PC-3 (cell line): ENCODE results near the gene KIAA1549.
"Not testable (repeated sequence)": the region's sequence is repeated elsewhere in the genome, so short reads cannot be mapped to it uniquely, and the experiment has no call there.

Source experiments
- EZH2phosphoT487 ChIP-seq: fragments of 300-600 bp; sonication (generic); IDR thresholded peaks from 2 replicates; pipeline ENCODE4 v1.6.1; 2018; ENCODE audit warnings: mild to moderate bottlenecking, antibody characterized with exemption, low read length, borderline replicate concordance
- TF ChIP-seq, protein P1 (sequence below): fragments of 300-600 bp; sonication (generic); conservative IDR thresholded peaks from 2 replicates; pipeline ENCODE4 v1.5.1; 2017; ENCODE audit warnings: antibody characterized with exemption, low read depth, mild to moderate bottlenecking, low read length

DNA sequence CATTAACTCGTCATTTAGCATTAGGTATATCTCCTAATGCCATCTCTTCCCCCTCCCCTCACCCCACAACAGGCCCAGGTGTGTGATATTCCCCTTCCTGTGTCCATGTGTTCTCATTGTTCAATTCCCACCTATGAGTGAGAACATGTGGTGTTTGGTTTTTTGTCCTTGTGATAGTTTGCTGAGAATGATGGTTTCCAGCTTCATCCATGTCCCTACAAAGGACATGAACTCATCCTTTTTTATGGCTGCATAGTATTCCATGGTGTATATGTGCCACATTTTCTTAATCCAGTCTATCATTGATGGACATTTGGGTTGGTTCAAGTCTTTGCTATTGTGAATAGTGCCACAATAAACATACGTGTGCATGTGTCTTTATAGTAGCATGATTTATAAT lies 169.9 kb downstream of the KIAA1549 start:
- TF ChIP-seq, protein P1, sequence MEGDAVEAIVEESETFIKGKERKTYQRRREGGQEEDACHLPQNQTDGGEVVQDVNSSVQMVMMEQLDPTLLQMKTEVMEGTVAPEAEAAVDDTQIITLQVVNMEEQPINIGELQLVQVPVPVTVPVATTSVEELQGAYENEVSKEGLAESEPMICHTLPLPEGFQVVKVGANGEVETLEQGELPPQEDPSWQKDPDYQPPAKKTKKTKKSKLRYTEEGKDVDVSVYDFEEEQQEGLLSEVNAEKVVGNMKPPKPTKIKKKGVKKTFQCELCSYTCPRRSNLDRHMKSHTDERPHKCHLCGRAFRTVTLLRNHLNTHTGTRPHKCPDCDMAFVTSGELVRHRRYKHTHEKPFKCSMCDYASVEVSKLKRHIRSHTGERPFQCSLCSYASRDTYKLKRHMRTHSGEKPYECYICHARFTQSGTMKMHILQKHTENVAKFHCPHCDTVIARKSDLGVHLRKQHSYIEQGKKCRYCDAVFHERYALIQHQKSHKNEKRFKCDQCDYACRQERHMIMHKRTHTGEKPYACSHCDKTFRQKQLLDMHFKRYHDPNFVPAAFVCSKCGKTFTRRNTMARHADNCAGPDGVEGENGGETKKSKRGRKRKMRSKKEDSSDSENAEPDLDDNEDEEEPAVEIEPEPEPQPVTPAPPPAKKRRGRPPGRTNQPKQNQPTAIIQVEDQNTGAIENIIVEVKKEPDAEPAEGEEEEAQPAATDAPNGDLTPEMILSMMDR = not testable (repeated sequence)
- TF ChIP-seq EZH2phosphoT487 = not testable (repeated sequence)
